ENCODE data around the gene CXorf49.

CXorf49 gene

GRCh38 chrX:71671043-71671780, 46.9 kb downstream of the CXorf49 start:
- DNase-seq = peak; percentile 54

GRCh38 chrX:71669947-71670346, 48.1 kb downstream of the CXorf49 start:
- DNase-seq = peak; percentile 21

- DNase-seq = no peak
Observed at GRCh38 chrX:71669492-71669891, 48.6 kb downstream of the CXorf49 start.

- no peak for DNase-seq
Observed at GRCh38 chrX:71668248-71668595, 49.9 kb downstream of the CXorf49 start.

- no peak for DNase-seq
Observed at GRCh38 chrX:71667328-71668247, 50.5 kb downstream of the CXorf49 start, which contains the start of gene LOC101059915. Gene LOC101059915, plus strand, starts transcription at chrX:71667546.

- DNase-seq = no peak
Observed at GRCh38 chrX:71666240-71667223, 51.6 kb downstream of the CXorf49 start.

GRCh38 chrX:71665747-71666146, 52.3 kb downstream of the CXorf49 start:
- no peak for DNase-seq

GRCh38 chrX:71664889-71665491, 53.1 kb downstream of the CXorf49 start:
- DNase-seq = no peak
